Glutamatergic neuron (in vitro differentiated cells): ENCODE results near the gene RAP1GAP. TPM values are rescaled to one million over a fixed set of nuclear protein-coding genes. Genes with fewer than 3 reads are reported as not detected.

Experiments used
- DNase-seq: peaks from one replicate; pipeline ENCODE4 v3.0.0; 2022
- H3K27ac Mint-ChIP-seq: one replicate; pipeline ENCODE4 v1.8.0; 2020; ENCODE audit warnings: mild to moderate bottlenecking, mixed read lengths, inconsistent platforms; ENCODE audit not compliant: unreplicated experiment
- H3K27me3 Mint-ChIP-seq: one replicate; pipeline ENCODE4 v1.8.0; 2020; ENCODE audit warnings: mild to moderate bottlenecking, moderate library complexity, mixed read lengths, inconsistent platforms; ENCODE audit not compliant: unreplicated experiment
- H3K36me3 Mint-ChIP-seq: one replicate; pipeline ENCODE4 v1.8.0; 2020; ENCODE audit warnings: mild to moderate bottlenecking, mixed read lengths, inconsistent platforms; ENCODE audit not compliant: unreplicated experiment
- H3K4me1 Mint-ChIP-seq: one replicate; pipeline ENCODE4 v1.8.0; 2020; ENCODE audit warnings: mild to moderate bottlenecking, low read depth, mixed read lengths, inconsistent platforms; ENCODE audit not compliant: unreplicated experiment
- H3K4me3 Mint-ChIP-seq: one replicate; pipeline ENCODE4 v1.8.0; 2020; ENCODE audit warnings: mild to moderate bottlenecking, mixed read lengths, inconsistent platforms; ENCODE audit not compliant: unreplicated experiment
- H3K9me3 Mint-ChIP-seq: one replicate; pipeline ENCODE4 v1.8.0; 2020; ENCODE audit warnings: mild to moderate bottlenecking, moderate library complexity, mixed read lengths, inconsistent platforms; ENCODE audit not compliant: unreplicated experiment
- total RNA-seq: library from RNA; stranded (reverse); fragmentation: NEBNext Ultra II Directional; extraction: Animal tissue kit (Norgen Biotek cat#: 25700); gene quantifications from one replicate; pipeline ENCODE4 v1.2.1, GENCODE V29; 2021; ENCODE audit not compliant: unreplicated experiment
- TF ChIP-seq, protein P1 (sequence below): fragments of 200-600 bp; sonication (generic); IDR thresholded peaks from one replicate; pipeline ENCODE4 v1.5.0; 2021; ENCODE audit not compliant: partially characterized antibody, unreplicated experiment

RAP1GAP gene
- total RNA-seq, 1 donor from 2014 or later: 4.8 TPM

DNA sequence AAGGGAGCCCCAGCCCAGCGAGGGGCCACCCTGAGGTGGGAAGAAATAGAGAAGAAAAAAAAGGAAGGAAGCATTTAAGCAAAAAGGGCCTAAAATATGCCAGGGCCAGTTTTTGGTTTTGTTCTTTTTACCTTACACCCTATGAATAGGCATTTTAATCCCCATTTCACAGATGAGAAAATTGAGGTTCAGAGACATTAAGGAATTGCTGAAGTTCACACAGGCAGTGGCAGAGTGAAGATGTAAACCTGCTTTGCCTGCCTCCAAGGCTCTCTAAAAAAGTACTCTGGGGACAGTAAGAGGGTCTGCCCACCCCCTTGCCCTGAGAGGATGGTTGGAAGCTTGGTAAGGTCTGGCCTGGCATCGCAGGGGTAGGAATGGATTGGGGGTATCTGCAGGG, 19.8 kb downstream of the RAP1GAP start:
- no peak for DNase-seq
- H3K27me3 Mint-ChIP-seq: peaks cover 26% of the 10 kb centered on the region
- no peak overlapping the region for H3K4me3 Mint-ChIP-seq
- H3K4me1 Mint-ChIP-seq: peaks cover 3% of the 10 kb centered on the region
- H3K27ac Mint-ChIP-seq: no peak overlapping the region
- no peaks in the 10 kb centered on the region for H3K9me3 Mint-ChIP-seq
- TF ChIP-seq, protein P1, sequence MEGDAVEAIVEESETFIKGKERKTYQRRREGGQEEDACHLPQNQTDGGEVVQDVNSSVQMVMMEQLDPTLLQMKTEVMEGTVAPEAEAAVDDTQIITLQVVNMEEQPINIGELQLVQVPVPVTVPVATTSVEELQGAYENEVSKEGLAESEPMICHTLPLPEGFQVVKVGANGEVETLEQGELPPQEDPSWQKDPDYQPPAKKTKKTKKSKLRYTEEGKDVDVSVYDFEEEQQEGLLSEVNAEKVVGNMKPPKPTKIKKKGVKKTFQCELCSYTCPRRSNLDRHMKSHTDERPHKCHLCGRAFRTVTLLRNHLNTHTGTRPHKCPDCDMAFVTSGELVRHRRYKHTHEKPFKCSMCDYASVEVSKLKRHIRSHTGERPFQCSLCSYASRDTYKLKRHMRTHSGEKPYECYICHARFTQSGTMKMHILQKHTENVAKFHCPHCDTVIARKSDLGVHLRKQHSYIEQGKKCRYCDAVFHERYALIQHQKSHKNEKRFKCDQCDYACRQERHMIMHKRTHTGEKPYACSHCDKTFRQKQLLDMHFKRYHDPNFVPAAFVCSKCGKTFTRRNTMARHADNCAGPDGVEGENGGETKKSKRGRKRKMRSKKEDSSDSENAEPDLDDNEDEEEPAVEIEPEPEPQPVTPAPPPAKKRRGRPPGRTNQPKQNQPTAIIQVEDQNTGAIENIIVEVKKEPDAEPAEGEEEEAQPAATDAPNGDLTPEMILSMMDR: no peak
- H3K36me3 Mint-ChIP-seq: no peaks in the 10 kb centered on the region

DNA sequence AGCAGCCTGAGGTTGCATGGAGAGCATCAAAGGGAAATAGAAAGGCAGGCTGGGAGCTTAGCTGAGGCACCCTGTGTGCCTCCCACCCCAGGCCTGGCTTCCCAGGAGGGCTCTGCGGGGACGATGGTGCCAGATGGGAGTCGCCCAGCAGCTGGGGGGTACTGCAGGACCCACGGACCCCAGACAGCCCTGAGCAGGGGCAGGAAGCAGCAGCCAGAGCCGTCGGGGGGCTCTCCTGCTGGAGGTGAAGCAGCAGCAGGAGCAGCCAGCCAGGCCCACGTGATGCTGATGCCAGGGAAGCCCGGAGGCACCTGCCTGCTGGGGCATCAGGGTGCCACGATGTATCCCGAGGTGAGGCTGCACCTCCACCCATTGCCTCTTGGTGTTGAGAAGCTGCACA, 20.4 kb downstream of the RAP1GAP start:
- peaks cover 27% of the 10 kb centered on the region for H3K27me3 Mint-ChIP-seq
- H3K27ac Mint-ChIP-seq: peak overlapping the region; percentile 38
- no peaks in the 10 kb centered on the region for H3K9me3 Mint-ChIP-seq
- TF ChIP-seq, protein P1: no peak
- no peak overlapping the region for H3K4me3 Mint-ChIP-seq
- DNase-seq: no peak
- H3K4me1 Mint-ChIP-seq: peaks cover 3% of the 10 kb centered on the region
- H3K36me3 Mint-ChIP-seq: no peaks in the 10 kb centered on the region

DNA sequence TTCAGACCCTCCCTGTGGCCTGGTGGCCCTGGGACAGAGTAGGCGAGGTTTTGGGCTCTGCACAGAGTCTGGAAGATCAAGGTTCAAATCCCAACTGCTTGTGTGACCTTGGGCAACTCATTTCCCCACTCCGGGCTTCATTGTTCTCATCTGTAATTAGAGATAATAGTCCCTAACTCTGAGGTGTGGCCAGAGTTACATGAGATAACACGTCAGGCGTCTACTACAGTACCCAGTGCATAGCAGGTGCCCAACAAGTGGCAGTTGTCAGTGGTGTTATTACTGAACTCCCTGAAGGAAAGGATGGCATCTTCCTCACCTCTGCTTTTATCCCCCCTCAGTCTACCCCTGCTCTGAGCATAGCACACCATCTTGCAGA, 20.8 kb downstream of the RAP1GAP start:
- H3K27ac Mint-ChIP-seq: peak overlapping the region; percentile 38
- peaks cover 3% of the 10 kb centered on the region for H3K4me1 Mint-ChIP-seq
- no peaks in the 10 kb centered on the region for H3K36me3 Mint-ChIP-seq
- H3K4me3 Mint-ChIP-seq: no peak overlapping the region
- TF ChIP-seq, protein P1: no peak
- H3K27me3 Mint-ChIP-seq: peaks cover 27% of the 10 kb centered on the region
- no peaks in the 10 kb centered on the region for H3K9me3 Mint-ChIP-seq
- DNase-seq: no peak

DNA sequence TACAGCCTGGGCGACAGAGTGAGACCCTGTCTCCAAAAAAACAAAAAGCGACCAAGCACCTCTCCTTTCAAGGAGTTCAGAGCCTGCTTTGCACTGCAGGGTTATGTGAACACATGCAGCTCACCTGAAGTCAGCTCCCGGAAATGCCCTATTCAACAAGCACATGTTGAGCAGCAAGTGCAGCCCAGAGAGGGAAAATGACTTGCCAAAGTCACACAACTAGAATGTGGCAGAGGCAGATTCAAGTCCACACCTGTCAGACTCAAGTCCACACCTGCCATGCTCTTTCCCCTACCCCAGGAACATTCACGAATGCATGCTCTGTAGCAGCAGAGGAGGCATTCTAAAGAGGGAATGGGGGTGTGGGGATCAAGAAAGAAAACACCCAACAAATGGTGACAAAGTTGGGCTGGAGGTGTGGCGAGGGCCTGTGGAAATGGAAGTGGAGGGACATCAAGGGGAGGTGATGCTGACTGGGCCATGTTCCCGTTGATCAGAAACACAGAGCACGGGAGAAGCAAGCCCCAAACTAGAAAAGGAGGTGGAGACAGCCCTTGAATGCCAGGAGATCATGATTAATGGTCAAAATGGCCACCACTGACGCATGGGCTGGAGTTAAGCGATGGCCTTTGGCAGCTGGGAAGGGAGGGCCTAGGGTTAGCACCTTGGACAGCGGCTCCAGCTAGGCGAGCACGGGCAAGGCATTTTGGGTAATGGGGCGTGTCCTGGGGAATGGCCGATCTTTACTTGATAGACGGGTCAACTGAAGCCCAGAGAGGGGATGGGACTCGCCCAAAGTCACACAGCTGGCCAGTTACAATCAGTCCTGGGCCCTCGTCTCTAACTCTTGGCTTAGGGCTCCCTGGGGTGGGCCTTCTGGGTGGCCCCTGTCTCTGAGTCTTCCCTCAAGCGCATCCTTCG, 21.5 kb downstream of the RAP1GAP start:
- H3K36me3 Mint-ChIP-seq: no peaks in the 10 kb centered on the region
- DNase-seq: no peak
- H3K27me3 Mint-ChIP-seq: peaks cover 26% of the 10 kb centered on the region
- H3K4me1 Mint-ChIP-seq: peaks cover 3% of the 10 kb centered on the region
- H3K27ac Mint-ChIP-seq: no peak overlapping the region
- H3K9me3 Mint-ChIP-seq: peaks cover 2% of the 10 kb centered on the region
- TF ChIP-seq, protein P1: no peak
- H3K4me3 Mint-ChIP-seq: peak overlapping the region; percentile 2

DNA sequence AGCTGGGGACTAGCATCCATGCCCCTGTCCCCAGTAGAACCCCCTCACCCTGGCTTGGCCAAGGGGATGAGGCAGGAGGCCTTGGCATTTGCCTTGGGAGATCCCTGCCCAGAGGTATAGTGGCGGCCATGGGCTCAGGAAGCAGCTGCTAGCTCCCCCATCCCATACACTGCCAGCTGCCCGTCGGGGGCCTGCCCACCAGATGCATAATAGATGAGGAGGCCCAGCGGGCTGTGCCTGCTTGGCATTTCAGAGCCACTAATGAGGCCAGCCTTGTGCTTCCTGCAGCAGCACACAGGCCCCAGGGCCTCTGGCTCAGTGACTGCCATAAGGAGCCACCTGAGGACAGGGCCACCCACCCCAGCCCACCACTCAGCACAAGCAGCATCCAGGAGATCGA, 23.6 kb downstream of the RAP1GAP start:
- Mint-ChIP-seq H3K36me3 (no peaks in the 10 kb centered on the region), H3K9me3 (peaks cover 2% of the 10 kb centered on the region), H3K4me1 (no peaks in the 10 kb centered on the region), H3K27ac (no peak overlapping the region), H3K4me3 (no peak overlapping the region), H3K27me3 (peaks cover 18% of the 10 kb centered on the region)
- DNase-seq: no peak
- TF ChIP-seq, protein P1: no peak
